ENCODE data around the gene ESRRB.

The ESRRB gene

GRCh38 chr14:76343386-76343785 is 32.6 kb upstream of the ESRRB start:
- Histone ChIP-seq H3K36me3 (ENCODE audit: low read depth) (no peaks in the 10 kb centered on the region), H3K9me3 (ENCODE audit: severe bottlenecking) (no peaks in the 10 kb centered on the region), H3K27me3 (ENCODE audit: insufficient read depth, poor library complexity, severe bottlenecking) (no peaks in the 10 kb centered on the region), H3K4me1 (ENCODE audit: insufficient read depth, poor library complexity, severe bottlenecking) (peaks cover 1% of the 10 kb centered on the region), H3K27ac (ENCODE audit: poor library complexity, severe bottlenecking) (no peak overlapping the region), H3K4me3 (ENCODE audit: severe bottlenecking) (no peak overlapping the region)
- no peak for DNase-seq (ENCODE audit: low spot score)
- TF ChIP-seq CTCF (IDR thresholded peaks at IDR 0.05; ENCODE audit: poor library complexity, severe bottlenecking), result no peak
- no peak for ATAC-seq (ENCODE audit: low read depth)

GRCh38 chr14:76346391-76347160 is 29.4 kb upstream of the ESRRB start:
- Histone ChIP-seq H3K27ac (ENCODE audit: poor library complexity, severe bottlenecking) (no peak overlapping the region), H3K4me3 (ENCODE audit: severe bottlenecking) (no peak overlapping the region), H3K9me3 (ENCODE audit: severe bottlenecking) (no peaks in the 10 kb centered on the region), H3K27me3 (ENCODE audit: insufficient read depth, poor library complexity, severe bottlenecking) (no peaks in the 10 kb centered on the region), H3K36me3 (ENCODE audit: low read depth) (no peaks in the 10 kb centered on the region), H3K4me1 (ENCODE audit: insufficient read depth, poor library complexity, severe bottlenecking) (peaks cover 6% of the 10 kb centered on the region)
- ATAC-seq (ENCODE audit: low read depth) (no peak), DNase-seq (ENCODE audit: low spot score) (no peak)
- TF ChIP-seq CTCF (IDR thresholded peaks at IDR 0.05; ENCODE audit: poor library complexity, severe bottlenecking), result no peak

GRCh38 chr14:76348898-76349297 is 27.0 kb upstream of the ESRRB start:
- DNase-seq (ENCODE audit: low spot score), result no peak
- Histone ChIP-seq H3K9me3 (ENCODE audit: severe bottlenecking) (no peaks in the 10 kb centered on the region), H3K27ac (ENCODE audit: poor library complexity, severe bottlenecking) (no peak overlapping the region), H3K36me3 (ENCODE audit: low read depth) (no peaks in the 10 kb centered on the region), H3K27me3 (ENCODE audit: insufficient read depth, poor library complexity, severe bottlenecking) (no peaks in the 10 kb centered on the region), H3K4me3 (ENCODE audit: severe bottlenecking) (no peak overlapping the region), H3K4me1 (ENCODE audit: insufficient read depth, poor library complexity, severe bottlenecking) (peaks cover 6% of the 10 kb centered on the region)
- ATAC-seq (ENCODE audit: low read depth), result peak; percentile 58
- TF ChIP-seq CTCF (IDR thresholded peaks at IDR 0.05; ENCODE audit: poor library complexity, severe bottlenecking), result no peak

- no peak for ATAC-seq (ENCODE audit: low read depth)
- H3K4me3 ChIP-seq (ENCODE audit: severe bottlenecking), result no peak overlapping the region
- H3K9me3 ChIP-seq (ENCODE audit: severe bottlenecking), result no peaks in the 10 kb centered on the region
- DNase-seq (ENCODE audit: low spot score), result no peak
- no peak for TF ChIP-seq CTCF (IDR thresholded peaks at IDR 0.05; ENCODE audit: poor library complexity, severe bottlenecking)
- no peaks in the 10 kb centered on the region for H3K27me3 ChIP-seq (ENCODE audit: insufficient read depth, poor library complexity, severe bottlenecking)
- H3K4me1 ChIP-seq (ENCODE audit: insufficient read depth, poor library complexity, severe bottlenecking), result peaks cover 6% of the 10 kb centered on the region
- H3K27ac ChIP-seq (ENCODE audit: poor library complexity, severe bottlenecking), result no peak overlapping the region
- H3K36me3 ChIP-seq (ENCODE audit: low read depth), result no peaks in the 10 kb centered on the region
Observed at GRCh38 chr14:76349993-76350392, 25.9 kb upstream of the ESRRB start.

- Histone ChIP-seq H3K9me3 (ENCODE audit: severe bottlenecking) (no peaks in the 10 kb centered on the region), H3K4me3 (ENCODE audit: severe bottlenecking) (no peak overlapping the region), H3K27me3 (ENCODE audit: insufficient read depth, poor library complexity, severe bottlenecking) (no peaks in the 10 kb centered on the region), H3K36me3 (ENCODE audit: low read depth) (no peaks in the 10 kb centered on the region), H3K4me1 (ENCODE audit: insufficient read depth, poor library complexity, severe bottlenecking) (peaks cover 6% of the 10 kb centered on the region), H3K27ac (ENCODE audit: poor library complexity, severe bottlenecking) (no peak overlapping the region)
- DNase-seq (ENCODE audit: low spot score) (no peak), ATAC-seq (ENCODE audit: low read depth) (no peak)
- TF ChIP-seq CTCF (IDR thresholded peaks at IDR 0.05; ENCODE audit: poor library complexity, severe bottlenecking), result no peak
Observed at GRCh38 chr14:76350671-76351070, 25.3 kb upstream of the ESRRB start.
